Gastrocnemius medialis (tissue), 4 donors: ENCODE results near the gene RNF187. TPM values are rescaled to one million over a fixed set of nuclear protein-coding genes. Genes with fewer than 3 reads are reported as not detected.

Source experiments
- ATAC-seq, 2 donors: fragments of 150-250 bp; one replicate each; pipeline ENCODE4 v1.9.1; 2016
- DNase-seq, 2 donors: peaks; one replicate each; pipeline ENCODE4 v3.0.0-alpha.2; 2019
- H3K27ac ChIP-seq, 4 donors: fragments of 200-600 bp; sonication (generic); 1 replicate in 1 of 4; 2 replicates in 3 of 4; pipeline ENCODE4 v1.5.1; 2016 to 2018; ENCODE audit warnings: mild to moderate bottlenecking in 2 of 4, moderate library complexity in 1 of 4
- H3K27me3 ChIP-seq, 3 donors: fragments of 200-600 bp; sonication (generic) in 2 of 3; 1 replicate in 1 of 3; 2 replicates in 2 of 3; pipeline versions ENCODE4 v1.5.1 to v1.6.0; 2016 to 2019; ENCODE audit warnings: mild to moderate bottlenecking in 1 of 3, moderate library complexity in 1 of 3
- H3K36me3 ChIP-seq, 2 donors: fragments of 200-600 bp; sonication (generic) in 1 of 2; one replicate each; pipeline ENCODE4 v1.5.1; 2017 to 2018
- H3K4me1 ChIP-seq, 2 donors: fragments of 200-600 bp; sonication (generic) in 1 of 2; one replicate each; pipeline ENCODE4 v1.5.1; 2016 to 2017; ENCODE audit warnings: mild to moderate bottlenecking in 2 of 2
- H3K4me3 ChIP-seq, 4 donors: fragments of 200-600 bp; sonication (generic) in 3 of 4; 1 replicate in 1 of 4; 2 replicates in 3 of 4; pipeline ENCODE4 v1.5.1; 2016 to 2019; ENCODE audit warnings: mild to moderate bottlenecking in 2 of 4
- H3K9me3 ChIP-seq, 3 donors: fragments of 200-600 bp; sonication (generic) in 2 of 3; 1 replicate in 1 of 3; 2 replicates in 2 of 3; pipeline ENCODE4 v1.5.1; 2016 to 2019
- CTCF ChIP-seq, 5 experiments: fragments of 450-650 bp in 3 of 5; fragments of 200-600 bp in 2 of 5; sonication (generic) in 2 of 5; IDR thresholded peaks in 4 of 5; conservative IDR thresholded peaks in 1 of 5; 1 replicate in 4 of 5; 2 replicates in 1 of 5; pipeline ENCODE4 v1.5.1; 2016 to 2019; ENCODE audit warnings: antibody characterized with exemption in 5 of 5, mild to moderate bottlenecking in 3 of 5, moderate library complexity in 3 of 5
- POLR2A ChIP-seq, 2 donors: fragments of 450-650 bp; IDR thresholded peaks; one replicate each; pipeline ENCODE4 v1.6.1; 2017; ENCODE audit warnings: antibody characterized with exemption in 2 of 2, mild to moderate bottlenecking in 2 of 2, moderate library complexity in 2 of 2
- in situ Hi-C, 4 donors: fragments of 200-750 bp; cut with MboI; loops; one replicate each; pipeline versions ENCODE4 v1.15.0 to v1.8.0; 2017; ENCODE audit warnings: low sequenced_read_pairs in 4 of 4
- intact Hi-C: fragments of 100-400 bp; cut with DNase I; formaldehyde crosslinking; loops from one replicate; pipeline ENCODE4 v1.15.1; 2023; ENCODE audit warnings: low total_unique reads
- total RNA-seq, 4 donors: library from RNA; depleted of rRNA; stranded (reverse); fragments of >200 nt; gene quantifications; one replicate each; pipeline versions ENCODE4 v1.1.0 to v1.2.3, GENCODE V29; 2016

Gene RNF187
- total RNA-seq, 4 donors from 2014 or later, result 33.5 to 99.8 (median 62.5) TPM

DNA sequence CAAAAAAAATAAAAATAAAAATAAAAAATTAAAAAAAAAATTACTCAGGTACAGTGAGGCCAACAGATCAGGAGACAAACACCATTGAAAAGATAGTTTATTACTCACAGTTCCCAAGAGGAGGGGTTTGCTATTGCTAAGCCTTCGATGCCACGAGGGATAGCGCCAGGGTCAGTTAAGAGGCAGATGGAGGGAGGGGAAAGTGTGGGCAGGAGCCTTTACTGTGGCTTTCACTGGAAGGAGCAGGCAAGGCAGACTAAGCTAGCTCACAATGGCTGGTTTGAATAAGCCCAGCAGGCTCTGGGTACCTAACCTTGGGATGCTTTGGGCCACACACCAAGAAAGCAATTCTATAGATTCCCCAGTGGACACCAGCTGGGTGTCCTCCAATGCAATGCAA lies 12.7 kb upstream of the RNF187 start:
- peaks cover 24 to 25% (median 25%) of the 10 kb centered on the region in 3 donors for H3K27me3 ChIP-seq
- no peaks in the 10 kb centered on the region for H3K36me3 ChIP-seq
- H3K4me3 ChIP-seq, result no peak overlapping the region
- DNase-seq, result no peak
- H3K27ac ChIP-seq, result no peak overlapping the region
- H3K9me3 ChIP-seq, result no peaks in the 10 kb centered on the region
- in situ Hi-C loops, result no loop called here
- TF ChIP-seq CTCF (IDR thresholded peaks at IDR 0.05 in 4 of 5, conservative IDR thresholded peaks at IDR 0.05 in 1 of 5) (no peak), POLR2A (IDR thresholded peaks at IDR 0.05) (no peak)
- no peaks in the 10 kb centered on the region for H3K4me1 ChIP-seq
- intact Hi-C loops, result no loop called here
- ATAC-seq, result no peak

- no peaks in the 10 kb centered on the region for H3K4me1 ChIP-seq
- DNase-seq, result no peak
- H3K27me3 ChIP-seq, result peaks cover 11 to 17% (median 13%) of the 10 kb centered on the region in 3 donors
- no peaks in the 10 kb centered on the region for H3K9me3 ChIP-seq
- H3K27ac ChIP-seq, result no peak overlapping the region
- in situ Hi-C loops, result no loop called here
- TF ChIP-seq CTCF (IDR thresholded peaks at IDR 0.05 in 4 of 5, conservative IDR thresholded peaks at IDR 0.05 in 1 of 5), result no peak
- no peak for TF ChIP-seq POLR2A (IDR thresholded peaks at IDR 0.05)
- ATAC-seq, result no peak
- H3K4me3 ChIP-seq, result no peak overlapping the region
- intact Hi-C loops, result no loop called here
- no peaks in the 10 kb centered on the region for H3K36me3 ChIP-seq
These were observed 11.4 kb upstream of the RNF187 start for GRCh38 chr1:228475812-228476211.

- intact Hi-C loops, result no loop called here
- TF ChIP-seq CTCF (IDR thresholded peaks at IDR 0.05 in 4 of 5, conservative IDR thresholded peaks at IDR 0.05 in 1 of 5), result no peak
- TF ChIP-seq POLR2A (IDR thresholded peaks at IDR 0.05), result no peak
- Histone ChIP-seq H3K27ac (no peak overlapping the region), H3K27me3 (peaks cover 0 to 3% (median 3%) of the 10 kb centered on the region in 3 donors), H3K4me1 (no peaks in the 10 kb centered on the region), H3K36me3 (no peaks in the 10 kb centered on the region), H3K9me3 (no peaks in the 10 kb centered on the region), H3K4me3 (no peak overlapping the region)
- in situ Hi-C loops, result no loop called here
- no peak for DNase-seq
- no peak for ATAC-seq
These were observed 9.9 kb upstream of the RNF187 start for GRCh38 chr1:228477263-228477662.

DNA sequence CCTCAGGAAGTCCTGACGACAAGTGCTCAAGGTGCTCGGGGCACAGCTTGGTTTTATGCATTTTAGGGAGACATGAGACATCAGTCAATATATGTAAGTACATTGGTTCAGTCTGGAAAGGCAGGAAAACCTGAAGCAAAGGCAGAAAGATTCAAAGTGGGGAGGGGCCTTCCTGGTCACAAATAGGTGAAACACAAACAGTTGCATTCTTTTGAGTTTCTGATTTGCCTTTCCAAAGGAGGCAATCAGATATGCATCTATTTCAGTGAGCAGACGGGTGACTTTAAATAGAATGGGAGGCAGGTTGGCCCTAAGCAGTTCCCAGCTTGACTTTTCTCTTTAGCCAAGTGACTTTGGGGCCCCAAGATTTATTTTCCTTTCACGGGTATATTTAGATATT lies 8.9 kb upstream of the RNF187 start:
- Histone ChIP-seq H3K4me3 (no peak overlapping the region), H3K27ac (no peak overlapping the region), H3K4me1 (no peaks in the 10 kb centered on the region), H3K27me3 (peaks cover 0 to 3% (median 0%) of the 10 kb centered on the region in 3 donors), H3K9me3 (no peaks in the 10 kb centered on the region), H3K36me3 (no peaks in the 10 kb centered on the region)
- TF ChIP-seq CTCF (IDR thresholded peaks at IDR 0.05 in 4 of 5, conservative IDR thresholded peaks at IDR 0.05 in 1 of 5) (no peak), POLR2A (IDR thresholded peaks at IDR 0.05) (no peak)
- DNase-seq (no peak), ATAC-seq (no peak)
- in situ Hi-C loops, result no loop called here
- intact Hi-C loops, result no loop called here
